T-helper 1 cell treated with Interleukin-12 subunit alpha and Interleukin-12 subunit beta and Interleukin-4 antibody, amounts not matched to agents 30 ng/mL and 1 ng/mL, for 36 hours (primary cell): ENCODE measurements around the gene ELP4. TPM values are rescaled to one million over a fixed set of nuclear protein-coding genes. Genes with fewer than 3 reads are reported as not detected.
"Not testable (repeated sequence)": the region's sequence is repeated elsewhere in the genome, so short reads cannot be mapped to it uniquely, and the experiment has no call there.

Experiments
- intact Hi-C: fragments of 100-400 bp; cut with micrococcal nuclease; formaldehyde crosslinking; loops from one replicate; pipeline ENCODE4 v1.15.1; 2024
- total RNA-seq: library from RNA; stranded (reverse); gene quantifications from 2 replicates; pipeline ENCODE4 v1.2.3, GENCODE V29; 2022

The ELP4 gene
- total RNA-seq, 1 donor from 2014 or later = 19.1 TPM

DNA sequence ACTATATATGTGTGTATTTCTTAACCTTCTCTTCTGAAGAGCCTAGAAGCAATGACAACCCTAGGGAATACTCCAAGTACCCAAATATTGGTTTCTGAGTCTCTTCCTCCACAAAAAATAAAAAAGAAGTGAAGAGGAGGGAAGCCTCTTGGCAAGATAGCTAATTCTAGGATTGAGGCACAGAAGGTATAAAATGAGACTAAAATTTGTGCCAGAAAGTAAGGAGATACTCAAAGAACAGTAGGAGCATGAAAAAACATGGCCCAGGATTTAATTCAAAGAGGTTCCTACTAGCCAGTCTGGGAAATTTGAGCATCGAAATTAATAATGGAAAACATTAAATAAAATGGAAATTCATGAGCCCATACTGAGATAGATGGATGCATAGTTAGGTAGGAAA is 189.5 kb downstream of the ELP4 start:
- intact Hi-C loops = no loop called here

DNA sequence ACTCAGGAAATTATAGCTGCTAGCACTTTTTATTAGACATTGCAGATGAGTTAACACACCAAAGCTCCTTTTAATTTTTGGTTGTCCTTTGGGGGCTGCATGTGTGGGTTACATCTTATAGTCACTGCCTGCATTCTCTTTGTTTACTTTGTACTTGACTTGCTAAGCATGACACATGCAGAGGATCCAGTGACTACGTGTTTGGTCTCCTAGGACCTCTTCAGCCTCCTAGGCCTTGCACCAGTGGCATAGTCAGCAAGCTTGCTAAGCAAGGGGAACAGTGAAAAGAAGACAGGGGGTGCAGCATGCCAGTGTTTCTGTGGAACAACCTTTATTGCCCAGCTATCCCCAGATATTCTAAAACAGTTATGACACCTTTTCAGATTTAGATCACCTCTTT is 193.4 kb downstream of the ELP4 start:
- intact Hi-C loops = no loop called here

DNA sequence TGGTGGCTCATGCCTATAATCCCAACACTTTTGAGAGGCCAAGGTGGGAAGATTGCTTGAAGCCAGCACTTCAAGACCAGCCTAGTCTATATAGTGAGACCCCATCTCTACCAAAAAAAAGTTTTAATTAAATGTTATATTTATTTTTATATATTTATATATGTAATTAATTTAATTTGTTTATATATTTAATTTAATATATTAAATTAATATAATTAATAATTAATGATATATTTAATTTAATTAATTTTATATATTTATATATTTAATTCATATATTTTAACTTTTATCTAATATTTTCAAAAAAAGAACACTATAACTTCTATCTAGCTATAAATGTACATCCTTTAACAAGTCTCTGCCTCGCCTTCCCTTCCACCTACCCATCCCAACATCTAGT is 196.8 kb downstream of the ELP4 start:
- intact Hi-C loops = no loop called here

DNA sequence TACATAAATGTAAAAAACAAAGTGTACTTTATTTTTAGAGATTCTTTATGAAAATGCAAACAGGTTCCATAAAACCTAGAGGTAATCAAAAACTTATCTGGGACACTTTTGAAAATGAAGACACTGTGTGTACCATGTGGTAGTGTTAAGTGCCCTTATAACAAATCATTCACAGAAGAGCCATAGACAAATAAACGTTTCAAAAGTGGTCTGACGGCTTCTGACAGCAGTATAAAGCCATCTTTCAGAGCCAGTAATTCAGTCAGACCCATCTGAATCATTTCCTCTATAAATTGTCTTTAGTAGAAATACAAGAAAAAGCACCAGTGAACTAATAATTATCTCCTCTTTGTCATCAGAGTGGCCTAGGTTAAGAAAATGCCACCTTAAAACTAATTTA is 201.6 kb downstream of the ELP4 start:
- intact Hi-C loops = no loop called here

DNA sequence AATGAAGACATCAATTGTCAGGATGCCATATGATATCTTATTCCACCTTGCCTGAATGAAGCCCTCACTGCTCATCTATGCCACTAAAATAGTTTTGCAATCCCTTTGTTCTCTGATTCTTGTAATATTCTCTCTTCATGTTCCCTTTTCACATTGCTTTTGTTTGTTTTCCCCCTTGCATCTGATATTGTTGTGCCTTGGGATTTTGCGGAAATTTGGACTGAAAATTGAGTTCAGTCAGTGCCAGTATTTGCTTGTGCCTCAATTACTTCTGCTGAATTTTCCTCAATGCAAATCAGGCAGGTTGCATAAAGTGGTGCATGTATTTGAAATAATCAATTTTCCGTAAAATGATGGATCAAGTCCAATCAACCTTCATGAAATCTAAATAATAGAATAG is 203.3 kb downstream of the ELP4 start:
- intact Hi-C loops = no loop called here

DNA sequence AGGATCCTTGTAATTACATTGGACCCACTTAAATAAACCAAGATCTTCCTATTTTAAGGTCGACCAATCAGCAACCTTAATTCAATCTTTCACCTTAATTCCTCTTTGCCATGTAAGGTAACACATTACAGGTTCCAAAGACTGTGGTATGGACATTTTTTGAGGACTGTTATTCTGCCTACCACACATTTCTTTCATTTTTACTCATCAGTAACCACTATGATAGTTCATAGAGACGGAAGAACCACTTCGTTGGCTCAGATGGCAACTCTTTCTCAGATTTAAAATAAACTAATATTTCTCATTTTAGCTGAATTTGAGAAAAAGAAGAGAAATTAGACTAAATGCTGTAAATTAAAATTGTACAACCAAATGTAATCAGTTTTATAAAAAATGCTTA is 205.3 kb downstream of the ELP4 start:
- intact Hi-C loops = no loop called here

DNA sequence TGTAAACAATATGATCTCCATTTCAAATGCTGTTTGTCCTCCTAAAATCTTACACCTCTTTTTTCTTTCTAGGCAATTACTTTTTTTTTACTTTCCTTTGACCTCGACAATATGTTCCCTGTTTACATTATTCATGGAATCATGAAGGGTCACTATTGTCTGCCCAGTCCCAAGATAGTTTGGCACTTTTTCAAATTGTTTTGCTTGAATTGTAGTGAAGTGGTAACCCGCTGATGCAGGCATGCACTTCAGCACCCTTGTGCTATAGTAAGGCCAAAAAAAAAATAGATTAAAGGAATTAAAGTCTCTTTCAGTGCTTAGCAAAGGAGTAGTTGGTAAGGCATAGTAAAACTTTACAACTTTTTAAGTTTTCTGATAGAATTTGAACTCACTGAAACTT is 210.7 kb downstream of the ELP4 start:
- intact Hi-C loops = no loop called here

DNA sequence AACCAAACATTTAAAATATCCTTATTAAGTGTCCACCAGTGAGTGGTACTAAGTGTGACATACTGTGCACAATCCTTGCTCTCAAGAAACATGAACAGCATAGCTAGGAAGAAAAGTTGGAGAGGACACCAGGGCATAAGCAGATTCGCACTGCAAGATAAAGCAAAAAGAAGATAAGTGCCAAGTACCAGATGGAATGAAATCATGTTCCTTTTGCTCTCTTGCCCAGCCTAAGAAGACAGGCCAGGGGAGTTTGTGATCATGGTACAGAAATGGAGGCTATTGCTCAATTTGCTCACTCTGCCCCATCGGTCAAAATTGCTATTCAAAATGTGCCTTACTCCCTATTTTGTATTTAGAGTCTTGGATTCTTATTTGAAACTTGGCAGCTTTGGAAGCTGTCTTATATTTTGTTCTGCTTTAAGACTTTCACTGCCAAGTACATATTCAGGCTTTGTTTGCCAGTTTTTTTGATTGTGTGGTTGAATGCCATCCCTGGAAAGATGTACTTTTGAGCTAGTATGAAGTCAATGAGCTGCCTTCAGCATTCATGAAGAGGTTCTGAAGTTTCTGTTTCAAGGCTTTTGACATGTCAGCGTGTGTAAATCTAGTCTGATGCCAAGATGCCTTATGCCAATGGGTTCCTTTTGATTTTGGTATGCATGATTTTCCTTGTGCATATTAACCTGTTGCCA is 211.3 kb downstream of the ELP4 start:
- intact Hi-C loops = no loop called here

DNA sequence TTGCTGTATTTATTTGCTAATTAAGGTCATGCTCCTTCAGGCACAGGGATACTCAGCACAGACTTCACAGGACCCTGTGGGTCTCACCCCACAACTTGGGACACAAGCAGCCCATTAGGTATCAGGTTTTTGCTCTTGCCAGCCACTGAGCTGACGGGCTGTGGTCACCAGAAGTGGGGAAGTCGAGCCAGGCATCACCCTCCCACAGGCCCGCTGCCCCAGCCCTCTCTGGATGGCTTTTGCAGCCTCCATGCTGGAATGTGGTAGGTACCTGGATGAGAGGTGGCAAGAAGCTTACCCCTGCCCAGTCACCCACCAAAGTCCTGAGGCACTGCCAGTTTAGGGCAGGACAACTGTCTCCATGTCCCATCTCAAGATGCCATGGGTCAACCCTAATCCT is 213.2 kb downstream of the ELP4 start:
- intact Hi-C loops = no loop called here

DNA sequence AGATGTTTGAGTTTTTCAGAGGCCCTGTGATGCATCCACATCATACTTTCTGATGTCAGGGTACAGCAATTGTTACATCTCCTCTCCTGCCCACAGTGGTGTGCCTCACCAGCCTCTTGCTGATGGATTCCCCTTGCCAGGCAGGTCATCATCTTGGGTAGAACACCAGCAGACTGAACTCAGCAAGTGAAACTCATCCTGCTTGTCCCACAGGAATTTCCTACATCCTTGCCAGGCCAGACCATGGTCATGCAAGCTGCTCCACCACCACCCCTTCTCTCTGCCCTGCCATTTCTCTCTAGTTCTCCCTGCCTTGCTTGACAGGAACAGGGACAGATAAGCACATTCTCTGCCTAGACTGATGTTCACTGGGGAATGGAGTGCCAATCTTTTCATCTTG is 215.6 kb downstream of the ELP4 start:
- intact Hi-C loops = no loop called here

DNA sequence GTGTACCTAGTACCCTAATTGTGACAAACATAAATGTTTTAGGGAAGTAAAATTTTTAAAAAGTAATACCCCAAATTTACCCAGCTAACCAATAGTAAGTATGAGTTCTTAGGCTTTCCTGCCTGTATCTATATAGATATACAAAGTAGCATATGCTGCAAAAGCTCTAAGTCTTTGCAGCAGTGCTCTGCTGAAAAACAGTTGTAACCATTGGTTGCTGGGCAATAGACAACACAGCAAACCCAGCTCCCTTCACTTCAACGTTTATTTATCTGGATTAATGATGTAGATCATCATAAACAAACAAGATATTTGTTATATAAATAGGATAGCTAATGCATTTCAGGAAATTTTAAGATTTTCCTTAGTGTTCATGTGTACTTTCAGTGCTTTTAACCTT is 218.9 kb downstream of the ELP4 start:
- intact Hi-C loops = no loop called here

DNA sequence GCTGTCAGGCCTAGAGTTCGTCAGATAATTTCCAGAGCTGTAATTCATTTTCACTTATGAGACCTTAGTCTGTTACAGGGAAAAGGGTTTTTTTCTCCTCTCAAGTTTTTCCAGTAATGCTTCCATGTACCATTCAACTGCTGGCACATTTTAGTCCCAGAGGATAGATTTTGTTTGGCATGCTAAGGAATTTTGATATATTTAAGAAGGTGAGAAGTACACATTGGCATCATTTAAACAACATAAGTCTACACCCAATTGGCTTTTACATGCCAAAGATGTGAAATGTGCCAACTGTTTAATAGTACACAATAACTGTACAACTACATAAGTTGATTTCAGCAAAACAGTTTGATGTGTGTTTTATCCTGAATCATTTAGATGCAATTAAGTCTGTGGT is 230.6 kb downstream of the ELP4 start:
- intact Hi-C loops = no loop called here

DNA sequence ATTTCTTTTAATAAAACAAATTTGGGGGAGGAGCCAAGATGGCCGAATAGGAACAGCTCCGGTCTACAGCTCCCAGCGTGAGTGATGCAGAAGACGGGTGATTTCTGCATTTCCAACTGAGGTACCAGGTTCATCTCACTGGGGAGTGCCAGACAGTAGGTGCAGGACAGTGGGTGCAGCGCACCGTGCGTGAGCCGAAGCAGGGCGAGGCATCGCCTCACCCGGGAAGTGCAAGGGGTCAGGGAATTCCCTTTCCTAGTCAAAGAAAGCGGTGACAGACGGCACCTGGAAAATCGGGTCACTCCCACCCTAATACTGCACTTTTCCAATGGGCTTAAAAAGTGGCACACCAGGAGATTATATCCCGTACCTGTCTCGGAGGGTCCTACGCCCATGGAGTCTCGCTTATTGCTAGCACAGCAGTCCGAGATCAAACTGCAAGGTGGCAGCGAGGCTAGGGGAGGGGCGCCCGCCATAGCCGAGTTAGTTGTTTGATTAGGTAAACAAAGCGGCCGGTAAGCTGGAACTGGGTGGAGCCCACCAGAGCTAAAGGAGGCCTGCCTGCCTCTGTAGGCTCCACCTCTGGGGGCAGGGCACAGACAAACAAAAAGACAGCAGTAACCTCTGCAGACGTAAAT is 231.3 kb downstream of the ELP4 start:
- intact Hi-C loops = not testable (repeated sequence)

DNA sequence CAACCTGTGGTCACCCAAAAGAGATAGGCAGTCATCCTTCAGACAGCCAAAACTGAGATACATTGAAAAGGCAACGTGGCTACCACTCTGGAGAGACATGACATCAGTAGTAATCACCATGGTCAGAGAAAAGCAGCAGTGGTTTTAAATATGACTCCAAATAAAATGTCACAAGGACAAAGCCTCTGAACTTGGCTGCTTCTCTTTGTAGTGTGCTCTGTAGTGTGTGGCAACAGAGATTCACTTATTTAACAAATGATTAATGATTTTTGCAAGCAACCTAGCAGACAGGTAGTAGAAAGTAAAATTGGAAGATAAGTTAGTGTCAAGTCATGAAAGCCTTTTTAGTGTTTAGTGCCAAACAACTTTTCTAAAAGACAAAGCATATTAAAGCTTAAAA is 238.0 kb downstream of the ELP4 start:
- intact Hi-C loops = no loop called here

DNA sequence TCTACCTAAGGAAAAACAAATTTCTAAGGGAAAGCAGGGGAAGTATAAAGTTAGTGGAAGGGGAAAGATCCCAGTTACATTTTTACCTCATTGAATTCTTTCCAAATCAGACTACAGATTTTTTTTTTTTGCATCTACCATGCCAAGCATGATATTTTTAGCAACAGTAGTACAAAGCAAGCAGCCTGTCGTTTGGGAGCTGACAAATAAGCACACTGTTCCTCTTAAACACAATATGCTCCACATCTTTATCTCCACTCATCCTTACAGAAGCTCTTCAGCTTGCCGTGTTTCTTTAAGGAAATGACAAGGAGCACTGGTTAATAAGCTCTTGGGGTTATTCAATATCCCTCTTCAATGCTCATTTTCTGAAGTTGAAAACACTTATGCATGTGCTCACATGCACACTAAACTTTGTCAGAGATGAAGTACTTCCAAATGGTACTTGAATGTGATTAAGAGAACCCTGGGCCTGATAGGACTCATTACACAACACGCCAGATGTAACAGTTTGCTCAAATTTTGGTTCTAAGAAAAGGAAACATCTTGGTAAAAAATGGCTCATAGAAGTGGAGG is 247.8 kb downstream of the ELP4 start:
- intact Hi-C loops = no loop called here

DNA sequence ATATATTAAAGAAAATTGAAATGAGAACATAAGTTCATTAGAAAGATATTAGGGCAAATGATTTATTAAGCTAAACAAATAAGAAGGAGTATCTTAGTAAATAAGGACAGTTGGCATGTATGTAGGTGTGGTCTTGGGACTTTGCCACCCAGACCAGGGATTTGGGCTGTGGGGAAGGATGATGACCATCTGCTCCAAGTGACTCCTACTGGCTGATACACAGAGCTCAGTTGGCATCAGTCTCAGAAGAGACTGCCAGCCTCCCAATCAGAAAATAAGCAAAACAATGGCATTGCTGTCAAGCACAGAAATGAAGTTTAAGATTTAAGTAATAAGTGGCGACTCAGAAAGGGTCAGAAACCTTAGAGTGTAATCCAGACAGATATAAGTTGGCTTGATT is 252.1 kb downstream of the ELP4 start:
- intact Hi-C loops = no loop called here

DNA sequence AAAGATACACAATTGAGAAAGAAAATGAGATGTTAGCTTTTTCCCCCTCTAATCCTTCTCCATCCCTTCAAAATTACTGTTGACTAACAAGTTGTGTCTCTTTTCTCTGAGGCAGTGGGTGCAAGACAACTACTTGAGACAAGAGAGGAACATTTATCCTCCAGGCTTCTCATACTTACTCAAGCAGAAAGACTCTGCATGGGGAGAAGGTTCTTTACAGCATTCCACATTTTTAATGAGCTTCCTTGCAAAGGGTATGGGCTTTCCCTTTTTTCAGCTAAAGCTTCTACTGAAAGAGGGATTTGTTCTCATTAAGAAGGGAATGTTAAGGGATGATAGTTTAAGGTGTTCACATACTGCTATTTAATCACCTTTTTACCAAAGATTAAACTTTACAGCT is 253.7 kb downstream of the ELP4 start:
- intact Hi-C loops = no loop called here

DNA sequence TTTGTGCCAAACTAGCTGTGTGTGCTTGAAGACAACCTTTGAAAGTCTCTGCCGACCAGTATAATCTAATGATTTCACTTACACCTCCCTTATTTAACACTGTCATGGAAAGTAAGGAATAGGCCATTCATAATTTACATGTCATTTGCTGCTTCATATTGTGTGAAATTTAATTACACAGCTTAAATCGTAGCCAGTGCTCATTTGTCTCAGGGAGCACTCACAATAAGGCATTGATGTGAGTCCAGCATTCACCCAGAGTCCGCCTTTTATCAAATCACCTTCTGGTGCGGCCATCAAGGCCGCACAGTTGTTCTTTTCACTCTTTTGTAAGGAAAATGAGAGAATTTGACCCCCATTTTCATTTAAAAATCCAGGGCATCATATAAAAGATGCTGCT is 254.7 kb downstream of the ELP4 start:
- intact Hi-C loops = no loop called here

DNA sequence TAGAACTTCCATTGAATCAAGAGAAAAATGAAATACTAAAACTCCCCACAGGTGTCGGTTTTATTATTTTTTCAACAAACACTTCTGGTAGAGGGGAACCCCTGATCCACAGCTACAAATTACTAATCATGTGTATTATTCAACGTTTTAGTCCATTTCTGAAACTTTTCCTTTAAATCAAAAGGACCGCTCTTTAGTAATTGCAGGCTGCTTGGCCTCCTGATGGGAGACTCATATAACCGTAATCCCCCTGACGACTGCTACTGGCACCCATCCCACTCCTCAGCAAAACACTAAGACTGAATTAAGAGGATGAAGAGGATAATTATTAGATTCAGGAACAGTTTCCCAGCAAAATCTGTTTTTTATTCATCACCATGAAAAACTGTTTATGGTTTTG is 255.2 kb downstream of the ELP4 start:
- intact Hi-C loops = no loop called here

DNA sequence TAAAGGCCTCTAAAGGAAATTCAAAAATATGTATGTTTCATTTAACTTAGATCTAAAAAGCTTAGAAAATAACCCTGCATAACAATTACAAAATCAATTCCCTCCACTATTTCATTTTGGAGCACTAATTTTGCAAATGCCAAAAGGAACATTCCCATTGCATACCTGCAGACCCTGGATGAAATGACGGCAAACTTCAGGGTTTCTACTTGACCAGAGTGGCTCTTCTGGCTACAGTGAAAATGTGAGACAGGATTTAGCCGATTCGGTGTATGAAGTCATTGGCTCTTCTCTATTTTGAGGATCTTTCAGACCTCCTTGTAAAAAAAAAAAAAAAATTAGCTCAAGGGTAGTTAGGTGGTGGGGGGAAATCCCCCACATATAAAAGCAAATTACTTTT is 257.5 kb downstream of the ELP4 start:
- intact Hi-C loops = no loop called here

DNA sequence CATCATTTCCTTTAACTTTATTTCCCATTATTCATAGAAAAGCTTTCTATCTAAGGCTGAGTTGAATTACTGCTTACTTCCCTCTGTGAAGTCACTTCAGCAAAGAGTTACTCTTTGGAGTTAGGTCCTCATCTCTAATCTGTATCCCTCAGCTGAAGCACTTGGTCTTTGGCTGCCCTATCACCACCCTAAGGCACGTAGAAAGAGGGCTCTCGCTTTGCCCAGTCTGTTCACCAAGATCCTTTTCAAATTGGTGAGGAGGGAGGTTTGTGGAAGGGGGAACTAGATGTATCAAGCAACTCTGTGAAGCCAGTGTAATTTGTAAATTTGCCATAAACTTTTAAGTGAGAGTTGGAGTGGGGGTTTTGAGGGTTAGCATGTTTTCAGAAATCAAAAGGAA is 258.1 kb downstream of the ELP4 start:
- intact Hi-C loops = no loop called here

DNA sequence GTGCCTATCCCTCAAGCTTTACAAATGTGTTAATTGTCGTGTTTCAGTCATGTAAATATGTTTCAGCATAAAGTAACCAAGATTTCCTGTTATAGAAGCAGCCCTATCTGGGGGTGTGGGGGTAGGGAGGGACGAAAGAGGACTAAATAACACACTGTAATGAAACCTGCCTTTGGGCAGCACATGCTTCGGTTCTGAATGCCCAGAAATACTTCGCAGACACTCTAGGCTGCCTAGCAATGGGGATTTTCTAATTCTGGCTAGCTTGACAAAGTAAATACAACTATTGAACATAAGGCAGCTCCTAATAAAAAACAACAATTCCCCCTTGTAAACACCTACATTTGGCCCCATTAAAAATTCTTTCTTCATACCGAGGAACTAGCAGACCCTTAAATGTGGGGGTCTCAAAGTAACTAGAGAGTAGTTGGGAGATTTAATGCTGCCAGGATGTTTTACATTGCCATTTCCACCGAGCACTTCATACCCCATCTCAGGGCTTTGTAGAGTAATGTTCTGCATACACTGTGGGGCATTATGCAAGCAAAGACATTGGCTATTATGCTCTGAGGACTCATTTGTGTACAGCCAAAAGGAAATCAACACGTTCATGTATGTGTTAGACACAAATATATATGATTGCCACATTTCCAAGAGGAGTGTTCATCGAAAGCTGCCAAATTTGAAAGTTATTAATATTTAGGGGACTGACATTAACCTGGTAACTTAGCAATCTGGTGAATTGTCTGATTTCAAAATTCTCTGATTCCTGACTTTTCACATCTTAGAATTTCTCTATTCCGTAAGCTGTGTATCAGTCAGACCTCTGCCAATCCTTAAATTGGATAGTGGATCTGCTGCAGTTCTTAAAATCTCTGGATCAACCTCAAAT is 259.4 kb downstream of the ELP4 start:
- intact Hi-C loops = no loop called here
